ENCODE data around the gene KRTAP17-1.
"Not testable (repeated sequence)": the region's sequence is repeated elsewhere in the genome, so short reads cannot be mapped to it uniquely, and the experiment has no call there.

The KRTAP17-1 gene

GRCh38 chr17:41287050-41287449, 28.5 kb downstream of the KRTAP17-1 start:
- DNase-seq (ENCODE audit: low read depth, low spot score) = no peak
- TF ChIP-seq CTCF (IDR thresholded peaks at IDR 0.05; ENCODE audit: low read depth, low read length) = no peak
- in situ Hi-C loops (cut with HindIII; ENCODE audit: low sequenced_read_pairs) = no loop called here
- H3K4me3 ChIP-seq (ENCODE audit: low read depth, low read length) = no peak overlapping the region

- in situ Hi-C loops (cut with HindIII; ENCODE audit: low sequenced_read_pairs) = no loop called here
- DNase-seq (ENCODE audit: low read depth, low spot score) = no peak
- TF ChIP-seq CTCF (IDR thresholded peaks at IDR 0.05; ENCODE audit: low read depth, low read length) = no peak
- H3K4me3 ChIP-seq (ENCODE audit: low read depth, low read length) = no peak overlapping the region
Measured at GRCh38 chr17:41284546-41284945, 31.0 kb downstream of the KRTAP17-1 start.

- TF ChIP-seq CTCF (IDR thresholded peaks at IDR 0.05; ENCODE audit: low read depth, low read length) = no peak
- no peak overlapping the region for H3K4me3 ChIP-seq (ENCODE audit: low read depth, low read length)
- in situ Hi-C loops (cut with HindIII; ENCODE audit: low sequenced_read_pairs) = no loop called here
- no peak for DNase-seq (ENCODE audit: low read depth, low spot score)
Measured at GRCh38 chr17:41284043-41284442, 31.5 kb downstream of the KRTAP17-1 start.

- DNase-seq (ENCODE audit: low read depth, low spot score) = no peak
- in situ Hi-C loops (cut with HindIII; ENCODE audit: low sequenced_read_pairs) = no loop called here
Measured at GRCh38 chr17:41278176-41278955, 37.1 kb downstream of the KRTAP17-1 start.

GRCh38 chr17:41275648-41276190, 39.8 kb downstream of the KRTAP17-1 start, which contains the start of gene KRTAP9-7:
Gene KRTAP9-7 (plus strand): TSS chr17:41275698. CDS start chr17:41275698, 0 bp downstream.
- DNase-seq (ENCODE audit: low read depth, low spot score); H3K4me3 ChIP-seq (ENCODE audit: low read depth, low read length); in situ Hi-C loops (cut with HindIII; ENCODE audit: low sequenced_read_pairs): not testable (repeated sequence)

More at GRCh38 chr17:41278176-41278955, 37.1 kb downstream of the KRTAP17-1 start:
- H3K4me3 ChIP-seq (ENCODE audit: low read depth, low read length) = no peak overlapping the region
- TF ChIP-seq CTCF (IDR thresholded peaks at IDR 0.05; ENCODE audit: low read depth, low read length) = no peak

- H3K4me3 ChIP-seq (ENCODE audit: low read depth, low read length) = no peak overlapping the region
- in situ Hi-C loops (cut with HindIII; ENCODE audit: low sequenced_read_pairs) = no loop called here
- DNase-seq (ENCODE audit: low read depth, low spot score) = no peak
- no peak for TF ChIP-seq CTCF (IDR thresholded peaks at IDR 0.05; ENCODE audit: low read depth, low read length)
Measured at GRCh38 chr17:41271858-41272257, 43.7 kb downstream of the KRTAP17-1 start.

- DNase-seq (ENCODE audit: low read depth, low spot score); in situ Hi-C loops (cut with HindIII; ENCODE audit: low sequenced_read_pairs); H3K4me3 ChIP-seq (ENCODE audit: low read depth, low read length): not testable (repeated sequence)
Measured at GRCh38 chr17:41271323-41271722, 44.2 kb downstream of the KRTAP17-1 start.
